Adrenal gland (tissue), 5 donors: ENCODE results near the gene C6orf47.

ENCODE experiments used
- POLR2A ChIP-seq, 2 donors: fragments of 450-650 bp; IDR thresholded peaks; one replicate each; pipeline ENCODE4 v1.6.1; 2017; ENCODE audit warnings: antibody characterized with exemption in 2 of 2, mild to moderate bottlenecking in 2 of 2, moderate library complexity in 1 of 2
- TF ChIP-seq, protein P1 (sequence below), 6 experiments: fragments of 450-650 bp in 4 of 6; fragments of 200-600 bp in 2 of 6; sonication (generic) in 1 of 6; IDR thresholded peaks; 1 replicate in 5 of 6; 2 replicates in 1 of 6; pipeline versions ENCODE4 v1.5.1 to v1.8.0; 2016 to 2021; ENCODE audit warnings: antibody characterized with exemption in 6 of 6, mild to moderate bottlenecking in 2 of 6, moderate library complexity in 1 of 6
- donor health status: DM: no; HTN: no; CAD: no.

DNA sequence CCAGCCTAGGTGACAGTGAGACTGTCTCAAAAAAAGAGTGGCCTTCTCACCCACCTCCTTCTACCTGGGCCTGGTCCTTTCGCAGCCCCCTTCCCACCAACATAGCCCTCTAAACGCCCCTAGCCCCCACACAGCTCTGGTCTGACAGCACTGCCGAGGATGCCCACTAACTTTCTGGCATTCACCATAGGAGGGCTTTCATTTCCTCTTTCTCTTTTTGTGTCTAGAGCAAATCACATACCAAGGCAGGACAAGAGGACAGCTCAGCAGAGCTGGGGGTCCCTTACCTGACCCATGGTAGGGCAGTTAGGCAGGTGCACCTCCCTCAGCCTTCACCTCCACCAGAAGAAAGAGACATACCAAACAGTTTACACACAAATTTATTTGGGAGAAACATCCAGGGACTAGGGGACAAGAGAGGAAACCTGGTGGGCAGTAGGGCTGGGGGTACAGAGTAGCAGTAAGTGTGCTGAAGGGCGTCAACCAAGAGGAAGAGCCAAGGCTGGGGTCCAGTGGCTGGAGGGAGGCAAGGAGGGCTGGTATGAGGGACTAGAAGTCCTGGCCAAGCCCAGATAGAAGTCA, 15.8 kb upstream of the C6orf47 start:
- TF ChIP-seq POLR2A (IDR thresholded peaks at IDR 0.05): no peak
- TF ChIP-seq, protein P1, sequence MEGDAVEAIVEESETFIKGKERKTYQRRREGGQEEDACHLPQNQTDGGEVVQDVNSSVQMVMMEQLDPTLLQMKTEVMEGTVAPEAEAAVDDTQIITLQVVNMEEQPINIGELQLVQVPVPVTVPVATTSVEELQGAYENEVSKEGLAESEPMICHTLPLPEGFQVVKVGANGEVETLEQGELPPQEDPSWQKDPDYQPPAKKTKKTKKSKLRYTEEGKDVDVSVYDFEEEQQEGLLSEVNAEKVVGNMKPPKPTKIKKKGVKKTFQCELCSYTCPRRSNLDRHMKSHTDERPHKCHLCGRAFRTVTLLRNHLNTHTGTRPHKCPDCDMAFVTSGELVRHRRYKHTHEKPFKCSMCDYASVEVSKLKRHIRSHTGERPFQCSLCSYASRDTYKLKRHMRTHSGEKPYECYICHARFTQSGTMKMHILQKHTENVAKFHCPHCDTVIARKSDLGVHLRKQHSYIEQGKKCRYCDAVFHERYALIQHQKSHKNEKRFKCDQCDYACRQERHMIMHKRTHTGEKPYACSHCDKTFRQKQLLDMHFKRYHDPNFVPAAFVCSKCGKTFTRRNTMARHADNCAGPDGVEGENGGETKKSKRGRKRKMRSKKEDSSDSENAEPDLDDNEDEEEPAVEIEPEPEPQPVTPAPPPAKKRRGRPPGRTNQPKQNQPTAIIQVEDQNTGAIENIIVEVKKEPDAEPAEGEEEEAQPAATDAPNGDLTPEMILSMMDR (IDR thresholded peaks at IDR 0.05): no peak
